Nephron (organoid): ENCODE data around the gene MYLK.

Experiments
- H3K27ac Mint-ChIP-seq, 3 experiments: 2 replicates each; pipeline ENCODE4 v1.8.0; 2020; ENCODE audit warnings: mixed read lengths in 3 of 3, mild to moderate bottlenecking in 2 of 3, moderate library complexity in 1 of 3
- H3K27me3 Mint-ChIP-seq: 2 replicates; pipeline ENCODE4 v1.8.0; 2021; ENCODE audit warnings: low read depth, mild to moderate bottlenecking, moderate library complexity, mixed read lengths
- H3K36me3 Mint-ChIP-seq: 2 replicates; pipeline ENCODE4 v1.8.0; 2020; ENCODE audit warnings: low read depth, mixed read lengths
- H3K4me1 Mint-ChIP-seq: 2 replicates; pipeline ENCODE4 v1.8.0; 2020; ENCODE audit warnings: mixed read lengths
- H3K4me3 Mint-ChIP-seq, 3 experiments: 2 replicates each; pipeline ENCODE4 v1.8.0; 2020; ENCODE audit warnings: mild to moderate bottlenecking in 3 of 3, mixed read lengths in 3 of 3, moderate library complexity in 2 of 3
- H3K9me3 Mint-ChIP-seq: 2 replicates; pipeline ENCODE4 v1.8.0; 2020; ENCODE audit warnings: mixed read lengths
- CTCF ChIP-seq, 3 experiments: fragments of 200-600 bp; sonication (generic); IDR thresholded peaks; one replicate each; pipeline ENCODE4 v1.5.0; 2021; ENCODE audit warnings: antibody characterized with exemption in 3 of 3; ENCODE audit not compliant: unreplicated experiment in 3 of 3

MYLK gene

GRCh38 chr3:123780656-123781055 lies 103.5 kb downstream of the MYLK start:
- H3K4me3 Mint-ChIP-seq: no peak overlapping the region
- H3K36me3 Mint-ChIP-seq: no peaks in the 10 kb centered on the region
- no peak for TF ChIP-seq CTCF (IDR thresholded peaks at IDR 0.05; ENCODE audit: unreplicated experiment in 3 of 3)
- no peaks in the 10 kb centered on the region for H3K9me3 Mint-ChIP-seq
- H3K27me3 Mint-ChIP-seq: no peaks in the 10 kb centered on the region
- peak overlapping the region in 1 of 3 experiments; percentile 16 for H3K27ac Mint-ChIP-seq
- H3K4me1 Mint-ChIP-seq: peaks cover 46% of the 10 kb centered on the region

GRCh38 chr3:123779655-123780231 lies 104.4 kb downstream of the MYLK start:
- no peak overlapping the region for H3K4me3 Mint-ChIP-seq
- H3K9me3 Mint-ChIP-seq: no peaks in the 10 kb centered on the region

GRCh38 chr3:123778991-123779622 lies 105.0 kb downstream of the MYLK start:
- H3K36me3 Mint-ChIP-seq: no peaks in the 10 kb centered on the region
- no peak overlapping the region for H3K4me3 Mint-ChIP-seq
- H3K27me3 Mint-ChIP-seq: no peaks in the 10 kb centered on the region
- H3K27ac Mint-ChIP-seq: peak overlapping the region; percentile 25 to 55 (median 51)
- H3K4me1 Mint-ChIP-seq: peaks cover 48% of the 10 kb centered on the region
- no peak for TF ChIP-seq CTCF (IDR thresholded peaks at IDR 0.05; ENCODE audit: unreplicated experiment in 3 of 3)
- H3K9me3 Mint-ChIP-seq: no peaks in the 10 kb centered on the region

More at GRCh38 chr3:123779655-123780231, 104.4 kb downstream of the MYLK start:
- Mint-ChIP-seq H3K4me1 (peaks cover 47% of the 10 kb centered on the region), H3K27ac (peak overlapping the region; percentile 25 to 55 (median 51)), H3K27me3 (no peaks in the 10 kb centered on the region), H3K36me3 (no peaks in the 10 kb centered on the region)
- TF ChIP-seq CTCF (IDR thresholded peaks at IDR 0.05; ENCODE audit: unreplicated experiment in 3 of 3): no peak

DNA sequence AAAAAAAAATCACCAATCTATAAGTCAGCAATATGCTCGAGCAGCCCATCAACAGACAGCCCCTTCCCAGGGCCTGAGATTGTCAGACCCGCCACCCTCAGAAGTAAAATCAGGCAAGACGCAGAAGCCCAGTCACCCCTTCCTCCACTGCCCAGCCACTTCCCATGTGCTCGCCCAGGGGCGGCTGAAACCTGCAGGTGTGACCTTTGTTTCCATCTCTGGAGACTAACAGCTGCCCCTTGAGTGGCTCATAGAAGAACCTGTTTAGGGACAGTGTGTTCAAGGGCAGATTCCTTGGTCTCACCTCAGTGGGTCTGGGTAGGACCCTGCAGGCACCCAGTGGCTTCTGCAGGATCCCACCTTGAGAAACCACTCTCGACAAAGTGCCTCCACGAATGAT lies 105.6 kb downstream of the MYLK start:
- Mint-ChIP-seq H3K4me1 (peaks cover 48% of the 10 kb centered on the region), H3K4me3 (no peak overlapping the region), H3K36me3 (no peaks in the 10 kb centered on the region), H3K27me3 (no peaks in the 10 kb centered on the region), H3K27ac (no peak overlapping the region), H3K9me3 (no peaks in the 10 kb centered on the region)
- TF ChIP-seq CTCF (IDR thresholded peaks at IDR 0.05; ENCODE audit: unreplicated experiment in 3 of 3): no peak

DNA sequence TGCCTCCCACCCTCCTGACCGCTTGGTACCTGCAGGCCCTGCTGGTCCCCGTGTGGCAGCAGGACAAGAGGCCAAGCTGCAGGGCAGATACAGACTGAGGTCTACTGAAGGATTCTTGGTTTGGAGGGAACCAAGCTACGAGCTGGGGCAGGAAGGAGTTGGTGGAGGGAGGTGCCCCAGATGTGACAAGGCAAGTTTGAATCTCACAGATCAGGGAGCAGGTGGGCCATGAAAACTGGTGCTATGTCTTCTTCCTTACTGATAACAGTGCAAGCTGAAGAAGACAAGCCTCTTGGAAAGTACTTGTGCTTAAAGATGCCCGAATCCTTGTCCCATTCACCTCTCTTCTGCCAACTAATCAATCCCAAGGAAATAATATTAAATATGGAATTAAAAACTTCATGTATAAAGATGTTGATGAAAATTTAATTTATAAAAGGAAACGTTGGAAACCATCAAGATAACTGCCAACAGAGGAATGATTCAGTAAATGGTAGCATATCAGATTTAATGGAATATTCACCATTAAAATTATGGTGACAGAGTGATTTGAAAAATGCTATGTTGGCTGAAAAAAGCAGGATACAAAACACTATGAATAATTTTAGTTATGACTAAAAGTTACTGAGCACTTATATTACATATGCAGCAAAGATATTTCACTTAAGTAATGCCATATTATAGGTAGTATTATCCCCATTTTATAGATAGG lies 107.9 kb downstream of the MYLK start:
- Mint-ChIP-seq H3K4me3 (no peak overlapping the region), H3K9me3 (no peaks in the 10 kb centered on the region), H3K27me3 (no peaks in the 10 kb centered on the region), H3K4me1 (peaks cover 32% of the 10 kb centered on the region), H3K36me3 (no peaks in the 10 kb centered on the region), H3K27ac (no peak overlapping the region)
- no peak for TF ChIP-seq CTCF (IDR thresholded peaks at IDR 0.05; ENCODE audit: unreplicated experiment in 3 of 3)
